HG03139 (cell line): ENCODE results near the gene VASN.
"Not testable (repeated sequence)": the region's sequence is repeated elsewhere in the genome, so short reads cannot be mapped to it uniquely, and the experiment has no call there.

ENCODE experiments used
- ATAC-seq: cut with Tn5 transposase; IDR thresholded peaks from one replicate; pipeline ENCODE4 v1.9.1; 2021; ENCODE audit not compliant: unreplicated experiment

VASN gene

DNA sequence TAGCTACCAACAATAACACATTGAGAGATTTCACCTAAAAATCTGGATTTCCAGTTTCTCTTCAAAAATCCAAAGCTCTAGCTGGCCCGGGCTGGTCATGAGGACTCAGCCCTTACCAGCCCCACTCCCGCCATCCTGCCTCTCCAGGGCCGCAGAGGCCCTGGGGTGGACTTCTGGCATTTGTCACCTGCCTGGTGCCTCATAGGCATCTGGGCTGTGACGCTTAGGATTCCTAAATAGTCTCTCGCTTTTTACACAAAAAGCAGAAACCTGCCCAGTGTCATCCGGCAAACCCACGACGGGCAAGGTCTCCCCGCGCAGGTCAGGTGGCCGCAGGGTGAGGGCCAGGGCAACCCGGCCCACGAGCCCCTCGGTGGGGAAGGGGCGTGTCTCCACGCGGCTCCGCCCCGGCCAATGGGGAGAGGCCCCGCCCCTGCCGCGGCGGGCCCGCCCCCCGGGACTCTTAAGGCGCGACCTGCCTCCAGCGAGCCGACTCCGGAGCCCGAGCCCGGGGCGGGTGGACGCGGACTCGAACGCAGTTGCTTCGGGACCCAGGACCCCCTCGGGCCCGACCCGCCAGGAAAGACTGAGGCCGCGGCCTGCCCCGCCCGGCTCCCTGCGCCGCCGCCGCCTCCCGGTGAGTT lies at the start of gene VASN:
VASN (plus strand) TSS at position 492 of the 644 bp plus-strand sequence. CDS start 9,030 bp downstream, outside the sequence.
- ATAC-seq = no peak

DNA sequence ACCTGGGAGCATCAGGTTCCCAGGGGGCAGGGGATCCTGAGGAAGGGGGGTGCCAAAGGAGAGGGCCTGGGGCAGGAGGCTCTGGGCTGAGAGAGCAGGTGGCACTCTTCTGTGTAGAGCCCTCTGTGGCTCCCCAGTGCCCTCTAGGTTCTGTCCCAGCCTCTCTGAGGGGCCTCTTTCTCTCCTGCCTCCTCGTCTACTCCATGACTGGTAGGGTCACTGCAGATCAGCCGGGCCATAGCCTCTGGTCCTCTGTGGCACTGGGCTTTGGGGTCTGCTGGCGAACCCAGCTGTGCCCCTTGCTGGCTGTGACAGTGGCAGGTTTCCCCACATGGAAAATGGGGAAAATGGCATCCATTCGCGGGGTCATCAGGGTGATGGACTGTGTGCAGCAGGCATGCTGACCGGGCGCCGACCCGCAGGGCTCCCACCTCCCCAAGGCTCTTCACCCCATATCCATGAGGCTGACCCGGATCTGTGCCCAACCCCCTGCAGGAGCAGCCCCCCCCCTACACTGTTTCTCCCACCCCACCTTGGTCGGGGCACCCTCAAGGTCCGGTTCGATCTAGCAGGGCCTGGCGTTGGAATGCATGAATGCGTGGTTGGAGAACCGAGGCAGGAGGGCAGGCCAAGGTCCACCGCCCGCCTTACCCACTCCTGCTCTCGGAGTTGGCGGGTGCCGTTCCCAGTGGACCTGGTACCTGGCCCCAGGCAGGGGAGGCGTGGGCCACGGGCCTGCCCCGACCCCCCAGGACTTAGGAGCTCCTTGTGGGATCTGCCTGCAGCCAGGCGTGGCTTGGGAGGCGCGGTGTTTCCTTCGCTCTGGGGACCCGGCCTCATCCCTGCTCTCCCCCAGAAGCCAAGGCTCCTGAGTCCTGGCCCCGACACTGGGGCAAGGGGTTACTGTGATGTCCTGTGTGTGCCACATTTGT lies 49.3 kb upstream of the VASN start:
- no peak for ATAC-seq

DNA sequence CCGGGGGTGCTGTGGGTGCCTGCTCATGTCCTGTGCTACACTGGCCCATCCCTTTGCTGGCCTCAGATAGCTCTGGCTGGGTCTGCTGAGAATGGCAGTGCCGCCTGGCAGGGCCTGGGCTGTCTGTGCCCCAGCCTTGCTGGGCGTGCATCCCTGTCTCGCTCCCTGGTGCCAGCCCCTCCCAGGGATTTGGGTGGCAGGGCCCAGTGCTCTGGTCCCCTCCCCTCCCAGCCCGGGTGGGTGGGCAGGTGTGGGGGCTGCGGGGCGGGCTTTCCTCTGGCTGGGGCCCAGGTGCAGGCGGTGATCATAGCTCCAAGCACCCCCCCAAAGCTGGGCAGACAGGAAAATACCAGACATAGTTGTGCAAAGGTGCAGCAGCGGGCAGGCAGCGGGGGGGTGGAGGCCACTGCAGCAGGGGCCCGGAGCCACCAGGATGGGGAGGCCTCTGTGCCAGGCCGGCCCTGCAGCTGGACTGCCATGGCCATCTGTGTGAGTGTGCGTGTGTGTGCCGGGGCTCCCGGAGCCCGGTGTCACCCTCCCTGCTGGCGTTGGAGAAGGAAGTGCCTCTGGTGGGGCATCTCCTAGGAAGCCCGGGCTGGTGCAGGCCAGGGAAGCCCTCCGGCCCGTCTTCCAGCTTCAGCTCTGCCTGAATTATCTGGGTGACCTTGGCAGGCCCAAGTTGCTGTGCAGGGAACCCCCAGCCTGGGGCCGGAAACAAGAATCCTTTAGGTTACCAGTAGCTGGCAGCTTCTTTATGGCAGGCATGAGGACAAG lies 48.4 kb upstream of the VASN start:
- ATAC-seq = no peak

DNA sequence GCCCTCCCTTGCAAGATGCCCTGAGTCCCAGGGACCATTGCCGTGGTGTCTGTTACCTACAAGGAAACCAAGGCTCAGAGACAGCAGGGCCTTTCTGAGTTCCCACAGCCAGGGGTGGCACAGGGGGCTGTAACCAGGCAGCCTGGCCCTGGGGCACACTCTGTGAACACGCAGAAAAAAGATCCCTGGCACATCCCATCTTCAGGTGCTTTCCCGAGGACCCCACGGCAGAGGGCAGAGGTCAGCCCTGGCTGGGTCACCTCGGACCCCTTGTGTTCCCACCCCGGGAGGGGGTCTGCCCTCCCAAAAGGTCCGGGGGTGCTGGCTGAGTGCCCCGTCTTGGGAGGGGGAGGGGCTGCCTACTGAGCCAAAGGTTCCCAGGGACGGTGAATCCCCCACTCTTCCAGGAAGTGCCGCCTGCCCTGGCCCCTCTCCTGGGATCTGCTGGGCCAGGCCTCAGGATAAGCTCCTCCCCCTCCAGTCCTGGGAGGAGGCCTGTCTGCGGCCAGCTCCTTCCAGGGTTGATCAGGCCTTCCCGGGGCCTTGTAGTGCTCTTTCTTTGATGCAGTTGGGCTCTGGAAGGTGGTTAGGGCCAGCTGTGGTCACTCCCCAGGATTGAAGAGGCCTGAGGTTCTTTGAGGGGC lies 47.7 kb upstream of the VASN start:
- ATAC-seq = no peak

DNA sequence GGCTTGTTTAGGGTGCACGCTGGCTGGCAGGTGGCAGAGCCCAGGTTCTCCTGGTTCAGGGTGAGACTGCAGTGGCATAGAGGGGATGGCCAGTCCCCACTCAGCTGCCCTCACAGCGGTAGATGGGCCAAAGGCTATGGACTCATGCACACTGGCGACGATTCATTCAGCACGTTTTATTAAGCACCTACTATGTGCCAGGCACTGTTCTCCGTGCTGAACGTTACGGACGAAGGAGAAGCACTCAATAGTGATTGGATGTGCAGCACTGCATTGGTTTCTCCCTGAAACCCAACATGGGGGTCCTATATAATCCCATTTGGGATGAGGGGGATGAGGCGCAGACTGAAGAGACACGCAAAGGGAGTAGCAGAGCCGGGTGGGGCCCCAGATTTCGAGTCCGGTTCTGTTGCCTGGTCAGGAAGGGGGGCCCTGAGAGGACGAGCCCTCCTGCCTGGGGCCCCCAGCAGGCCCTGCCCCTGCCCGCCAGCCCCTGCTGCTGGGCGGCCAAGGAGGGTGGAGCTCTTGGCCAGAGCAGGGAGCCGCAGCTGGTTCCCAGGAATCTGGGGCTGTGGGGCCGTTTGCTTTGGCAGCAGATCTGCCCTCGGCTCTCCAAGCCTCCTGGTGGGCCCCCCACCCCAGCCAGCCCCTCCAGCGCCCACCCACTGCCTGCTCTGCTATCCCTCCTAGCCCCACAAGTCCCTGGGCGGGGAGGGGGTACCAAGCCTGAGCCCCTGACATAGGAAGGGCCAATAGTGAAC lies 47.0 kb upstream of the VASN start:
- no peak for ATAC-seq

DNA sequence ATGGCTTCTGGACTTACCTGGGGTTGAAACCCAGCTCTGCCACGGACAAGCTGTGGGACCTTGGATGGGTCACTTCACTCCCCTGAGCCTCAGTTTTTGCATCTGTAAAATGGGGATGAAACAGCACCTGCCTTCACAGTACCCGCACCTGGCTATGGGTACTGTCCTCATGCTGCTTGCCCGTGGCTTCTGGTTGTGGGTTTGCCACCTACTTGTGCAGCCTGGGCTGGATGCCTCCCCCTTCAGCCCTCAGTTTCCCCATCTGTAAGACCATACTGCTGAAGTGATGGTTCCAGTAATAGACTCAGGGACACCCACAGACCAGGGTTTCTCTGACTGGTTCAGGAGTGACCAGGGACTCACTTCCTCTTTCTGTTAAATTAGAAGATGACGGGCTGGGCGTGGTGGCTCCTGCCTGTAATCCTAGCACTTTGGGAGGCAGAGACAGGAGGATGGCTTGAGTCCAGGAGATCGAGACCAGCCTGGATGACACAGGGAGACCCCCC lies 46.3 kb upstream of the VASN start:
- ATAC-seq = no peak

DNA sequence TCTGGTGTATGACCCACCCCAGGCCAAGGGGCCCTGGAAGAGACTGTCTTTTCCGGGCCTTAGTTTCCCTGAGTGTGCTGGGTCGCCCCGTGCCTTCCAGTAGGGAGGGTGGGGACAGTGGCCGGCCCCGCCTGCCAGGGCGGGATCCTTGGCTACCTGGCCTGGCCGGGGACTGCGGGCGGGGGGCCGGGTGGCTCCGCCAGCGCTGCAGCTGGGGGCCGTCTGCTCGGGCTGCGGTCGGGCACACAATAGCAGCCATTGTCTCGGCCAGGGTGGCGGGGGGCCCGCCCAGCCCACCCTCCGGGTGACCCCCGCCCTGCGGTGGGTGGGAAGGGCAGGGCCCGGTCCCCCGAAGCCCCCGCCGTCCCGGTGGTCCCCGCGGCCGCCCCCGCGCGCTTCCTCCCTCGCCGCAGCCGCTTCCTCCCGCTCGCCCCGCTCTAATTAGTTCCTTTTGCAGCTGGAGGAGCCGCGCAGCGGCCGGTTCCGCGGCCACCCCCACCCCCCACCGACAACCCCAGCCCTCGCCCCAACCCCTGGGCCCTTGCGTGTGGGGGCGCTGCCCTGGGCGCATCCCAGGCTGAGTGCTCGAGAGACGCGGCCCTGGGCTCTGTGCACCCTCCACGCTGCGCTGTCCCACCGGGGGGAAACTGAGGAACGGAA lies 44.1 kb upstream of the VASN start:
- ATAC-seq = no peak

DNA sequence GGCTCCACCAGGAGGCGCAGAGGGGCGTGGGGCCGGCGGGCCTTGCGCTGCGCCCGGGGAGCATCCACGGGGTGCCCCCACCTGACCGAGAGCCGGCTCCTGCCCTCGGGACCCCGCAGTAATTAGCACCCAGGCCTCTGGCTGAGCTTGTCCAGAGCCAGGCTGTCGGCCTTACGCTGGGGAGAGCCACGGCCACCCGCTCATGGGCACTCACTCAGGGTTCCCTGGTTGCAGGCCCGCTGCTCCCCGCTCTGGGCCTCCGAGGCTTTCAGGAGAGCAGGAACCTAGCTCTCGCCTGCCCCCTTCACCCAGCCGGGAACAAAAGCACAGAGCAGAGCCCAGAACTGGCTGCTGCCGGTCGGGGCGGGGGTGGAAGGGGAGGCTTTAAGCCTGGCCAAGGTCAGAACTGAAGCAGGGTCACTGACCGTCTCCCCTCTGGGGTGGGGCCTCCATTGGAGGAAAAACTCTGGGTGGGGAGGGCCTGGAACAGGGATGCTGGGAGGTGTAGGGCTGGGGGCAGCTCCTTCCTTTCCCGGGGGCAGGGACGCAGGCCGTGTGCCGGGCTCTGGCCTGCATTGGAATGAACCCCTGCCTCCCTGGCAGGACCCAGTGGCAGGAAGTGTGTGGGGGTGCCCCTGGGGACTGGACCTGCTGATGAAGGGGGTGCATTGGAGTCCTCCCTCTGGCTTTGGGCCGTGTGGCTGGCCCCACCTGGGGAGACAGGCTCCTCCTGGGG lies 43.4 kb upstream of the VASN start:
- no peak for ATAC-seq

DNA sequence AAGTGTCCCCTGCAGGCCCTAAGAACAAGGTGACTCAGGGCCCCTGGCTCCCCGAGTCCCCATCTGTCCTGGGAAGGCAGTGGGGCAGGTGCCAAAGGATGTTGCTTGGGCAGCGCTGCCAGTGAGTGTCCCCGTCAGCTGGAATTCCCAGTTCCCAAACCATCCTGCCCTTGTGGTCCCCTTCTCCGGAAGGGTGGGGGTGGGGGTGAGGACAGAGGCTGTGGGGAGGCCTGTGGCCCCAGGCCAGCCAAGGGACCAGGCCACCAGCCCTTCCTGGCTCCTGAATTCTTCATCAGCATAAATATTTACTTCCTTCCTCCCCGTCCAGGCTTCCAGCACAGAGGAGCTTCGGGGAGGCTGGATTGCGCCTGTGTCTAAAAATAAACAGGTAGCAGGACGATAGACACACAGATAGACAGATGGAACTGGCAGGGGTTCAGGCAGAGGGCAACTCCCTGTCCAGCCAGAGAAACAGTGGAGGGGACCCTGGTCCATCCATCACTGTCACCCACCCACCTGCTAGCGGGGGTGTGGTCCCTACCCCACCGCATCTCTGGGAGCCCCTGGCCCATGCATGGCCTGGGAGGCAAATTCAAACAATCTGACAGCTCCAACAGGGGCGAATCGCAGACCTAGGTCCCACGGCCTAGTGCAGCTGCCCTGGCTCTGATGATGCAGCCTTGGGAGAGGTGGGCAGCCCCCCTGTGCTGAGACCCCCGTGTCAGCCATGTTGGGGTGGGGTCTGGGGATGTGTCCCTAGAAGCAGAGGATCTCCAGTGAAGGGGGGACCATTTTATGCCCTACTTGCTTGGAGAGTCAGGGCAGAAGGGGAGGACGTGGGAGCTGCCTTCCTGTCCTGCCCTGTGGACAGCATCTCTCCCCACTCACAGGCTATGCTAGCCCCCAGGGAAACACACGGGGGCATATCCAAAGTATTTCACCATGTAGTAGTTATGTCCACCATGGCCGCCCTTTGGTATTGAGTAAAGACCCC lies 42.6 kb upstream of the VASN start:
- no peak for ATAC-seq

DNA sequence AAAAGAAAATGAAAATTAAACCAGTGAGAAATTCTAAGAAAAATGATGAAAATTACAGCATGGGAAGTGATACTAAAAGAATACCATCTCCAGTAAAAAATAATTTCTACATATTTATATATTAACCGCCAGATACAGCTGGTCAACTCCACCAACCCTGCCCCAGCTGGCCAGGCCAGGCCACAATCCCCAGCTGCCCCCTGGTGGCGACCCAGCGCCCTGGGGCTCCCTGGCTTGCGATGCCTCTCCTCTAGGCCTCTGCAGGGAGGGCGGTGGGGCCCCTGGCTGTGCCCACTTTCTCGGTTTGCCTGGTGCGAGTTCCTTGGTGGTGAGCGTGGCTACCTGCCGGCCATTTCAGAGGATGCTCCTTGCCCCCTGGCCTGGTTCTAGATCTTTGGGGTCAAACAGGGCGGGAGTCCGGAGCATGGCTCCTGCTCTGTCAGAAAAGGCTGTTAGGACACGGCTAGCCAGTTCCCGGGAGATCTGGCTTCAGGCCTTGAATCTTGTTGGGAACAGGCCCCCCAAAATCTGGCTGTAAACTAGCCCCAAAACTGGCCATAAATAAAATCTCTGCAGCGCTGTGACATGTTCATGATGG lies 41.3 kb upstream of the VASN start:
- no peak for ATAC-seq

DNA sequence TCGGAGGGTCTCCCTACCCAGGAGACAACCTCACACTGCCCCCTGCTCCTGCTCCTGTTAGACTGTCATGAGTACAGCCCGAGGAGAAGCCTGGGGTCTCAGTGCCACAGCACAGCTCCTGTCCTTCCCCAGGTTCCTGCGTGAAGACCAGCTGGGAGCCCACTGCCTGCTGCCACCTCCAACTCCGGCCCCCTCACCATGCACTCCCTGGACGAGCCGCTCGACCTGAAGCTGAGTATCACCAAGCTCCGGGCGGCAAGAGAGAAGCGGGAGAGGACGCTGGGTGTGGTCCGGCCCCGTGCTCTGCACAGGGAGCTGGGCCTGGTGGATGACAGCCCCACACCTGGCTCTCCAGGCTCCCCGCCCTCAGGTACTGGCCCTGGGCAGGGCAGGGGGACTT lies 39.6 kb upstream of the VASN start:
- no peak for ATAC-seq

DNA sequence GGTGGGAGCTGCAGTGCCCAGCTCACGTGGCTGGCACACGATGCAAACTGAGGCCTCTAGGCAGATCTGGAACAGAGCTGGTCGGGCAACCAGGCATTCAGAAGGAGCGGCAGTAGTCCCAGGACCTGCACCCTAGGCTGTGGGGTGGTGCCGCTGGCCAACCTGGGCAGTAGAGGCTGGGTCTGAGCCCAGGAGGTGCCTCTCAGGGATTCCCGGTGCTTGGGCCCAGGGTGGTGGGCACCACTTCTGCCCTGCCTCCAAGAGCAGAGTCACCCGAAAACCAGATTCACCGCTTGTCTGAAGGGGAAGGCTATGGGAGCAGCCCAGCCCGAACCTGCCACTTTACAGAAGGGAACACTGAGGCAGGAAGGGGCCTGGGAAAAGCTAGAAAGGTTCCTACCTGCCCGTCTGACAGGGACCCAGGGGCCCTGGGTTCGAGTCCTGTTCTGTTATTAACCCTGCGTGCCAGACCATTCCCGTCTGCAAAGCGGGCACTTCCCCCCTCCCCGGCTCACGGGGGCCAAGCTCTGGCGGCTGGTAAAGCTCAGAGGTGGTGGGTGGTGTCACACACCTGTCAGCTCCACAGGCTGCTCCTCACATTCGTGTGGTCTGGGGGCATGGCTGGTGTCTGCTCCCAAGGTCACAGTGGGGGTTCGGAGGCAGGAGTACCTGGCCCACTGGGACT lies 38.9 kb upstream of the VASN start:
- ATAC-seq = no peak

DNA sequence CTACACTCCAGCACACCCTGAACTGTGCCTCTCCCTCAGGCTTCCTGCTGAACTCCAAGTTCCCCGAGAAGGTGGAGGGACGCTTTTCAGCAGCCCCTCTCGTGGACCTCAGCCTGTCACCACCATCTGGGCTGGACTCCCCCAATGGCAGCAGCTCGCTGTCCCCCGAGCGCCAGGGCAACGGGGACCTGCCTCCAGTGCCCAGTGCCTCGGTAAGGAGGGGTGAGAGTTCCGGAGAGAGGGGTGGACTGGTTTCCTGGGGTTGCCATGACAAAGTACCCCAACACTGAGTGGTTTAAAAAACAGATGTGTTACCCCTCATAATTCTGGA lies 38.4 kb upstream of the VASN start:
- no peak for ATAC-seq

DNA sequence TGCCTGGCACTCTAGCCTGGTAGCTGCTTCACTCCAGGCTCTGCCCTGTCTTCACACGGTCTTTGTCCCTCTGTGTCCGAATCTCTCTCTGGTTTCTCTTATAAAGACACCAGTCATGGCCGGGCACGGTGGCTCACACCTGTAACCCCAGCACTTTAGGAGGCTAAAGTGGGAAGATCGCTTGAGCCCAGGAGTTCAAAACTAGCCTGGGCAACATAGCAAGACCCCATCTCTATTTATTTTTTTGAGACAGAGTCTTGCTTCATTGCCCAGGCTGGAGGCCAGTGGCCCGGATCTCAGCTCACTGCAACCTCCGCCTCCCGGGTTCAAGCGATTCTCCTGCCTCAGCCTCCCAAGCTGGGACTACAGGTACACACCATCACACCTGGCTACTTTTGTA lies 37.9 kb upstream of the VASN start:
- not testable (repeated sequence) for ATAC-seq

DNA sequence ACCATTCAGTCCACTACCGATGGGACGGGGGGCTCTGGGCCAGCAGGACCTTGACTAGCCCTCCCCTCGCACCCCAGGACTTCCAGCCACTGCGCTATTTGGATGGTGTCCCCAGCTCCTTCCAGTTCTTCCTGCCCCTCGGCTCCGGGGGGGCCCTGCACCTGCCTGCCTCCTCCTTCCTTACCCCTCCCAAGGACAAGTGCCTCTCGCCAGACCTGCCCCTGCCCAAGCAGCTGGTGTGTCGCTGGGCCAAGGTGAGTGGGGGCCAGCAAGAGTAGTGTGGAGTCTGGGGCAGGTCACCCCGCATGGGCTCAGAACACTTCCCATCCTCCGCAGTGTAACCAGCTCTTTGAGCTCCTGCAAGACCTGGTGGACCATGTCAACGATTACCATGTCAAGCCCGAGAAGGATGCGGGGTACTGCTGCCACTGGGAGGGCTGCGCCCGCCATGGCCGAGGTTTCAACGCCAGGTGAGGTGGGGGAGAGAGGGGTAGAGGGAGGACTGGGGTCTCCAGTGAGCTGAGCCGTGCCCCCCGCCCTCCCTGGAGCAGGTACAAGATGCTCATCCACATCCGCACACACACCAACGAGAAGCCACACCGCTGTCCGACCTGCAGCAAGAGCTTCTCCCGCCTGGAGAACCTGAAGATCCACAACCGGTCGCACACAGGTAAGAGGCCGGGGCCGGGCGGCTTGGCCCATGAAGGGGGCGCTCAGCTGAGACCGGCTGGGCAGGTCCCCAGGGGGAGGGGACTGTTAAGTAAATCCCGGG lies 36.7 kb upstream of the VASN start:
- no peak for ATAC-seq
